GM18508 (cell line): Measurements from ENCODE around the gene EXOC8.
"Not testable (repeated sequence)": the region's sequence is repeated elsewhere in the genome, so short reads cannot be mapped to it uniquely, and the experiment has no call there.

Experiments used
- ATAC-seq: cut with Tn5 transposase; IDR thresholded peaks from one replicate; pipeline ENCODE4 v1.9.1; 2021; ENCODE audit warnings: moderate number of reproducible peaks; ENCODE audit not compliant: insufficient read depth, unreplicated experiment

The EXOC8 gene

GRCh38 chr1:231353086-231353485 is 15.4 kb upstream of the EXOC8 start:
- ATAC-seq: no peak

- ATAC-seq: no peak
These were observed 14.2 kb upstream of the EXOC8 start for GRCh38 chr1:231351816-231352215.

DNA sequence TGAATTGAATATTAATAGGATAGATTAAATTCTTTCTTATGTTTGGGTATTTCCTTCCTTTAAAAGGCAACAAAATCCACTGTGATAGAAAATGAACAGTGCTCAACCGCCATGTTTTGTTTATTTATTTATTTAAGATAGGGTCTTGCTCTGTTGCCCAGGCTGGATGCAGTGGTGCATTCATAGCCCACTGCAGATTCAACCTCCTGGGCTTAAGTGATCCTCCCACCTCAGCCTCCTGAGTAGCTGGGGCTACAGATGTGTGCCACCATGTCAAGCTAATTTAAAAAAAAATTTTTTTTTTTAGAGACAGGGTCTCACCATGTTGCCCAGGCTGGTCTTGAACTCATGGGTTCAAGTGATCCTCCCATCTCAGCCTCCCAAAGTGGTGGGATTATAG is 11.2 kb upstream of the EXOC8 start:
- not testable (repeated sequence) for ATAC-seq

GRCh38 chr1:231348442-231348841 is 10.8 kb upstream of the EXOC8 start:
- ATAC-seq: no peak

- no peak for ATAC-seq
These were observed 10.3 kb upstream of the EXOC8 start for GRCh38 chr1:231347961-231348360.

DNA sequence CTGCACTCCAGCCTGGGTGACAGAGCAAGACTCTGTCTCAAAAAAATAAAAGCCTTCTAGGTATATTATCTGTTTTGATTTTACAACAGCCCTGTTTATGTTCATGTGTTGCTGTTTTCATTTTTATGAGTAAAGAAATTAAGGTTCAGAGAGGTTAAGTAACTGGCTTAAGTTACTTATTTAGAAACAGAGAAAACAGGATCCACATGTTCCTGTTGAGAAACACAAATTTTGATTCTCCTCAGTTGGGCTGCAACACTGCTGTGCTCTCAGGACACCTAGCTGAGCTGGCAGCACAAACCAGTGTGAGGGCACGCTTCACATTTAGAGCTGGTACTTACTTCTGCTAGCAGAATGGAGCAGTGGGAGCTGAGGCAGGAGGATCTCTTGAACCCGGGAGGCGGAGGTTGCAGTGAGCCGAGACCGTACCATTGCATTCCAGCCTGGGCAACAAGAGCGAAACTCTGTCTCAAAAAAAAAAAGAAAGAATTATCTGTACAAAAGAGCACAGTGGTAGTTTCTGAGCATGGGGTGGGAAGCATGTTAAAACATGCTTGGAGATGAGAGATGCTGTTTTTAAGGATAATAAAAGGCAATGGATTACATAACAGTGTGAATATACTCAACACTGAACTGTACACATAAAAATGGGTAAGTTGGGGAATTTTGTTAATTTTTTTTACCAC is 2.8 kb upstream of the EXOC8 start:
- ATAC-seq: no peak

- no peak for ATAC-seq
These were observed 847 bp upstream of the EXOC8 start, which contains the start of gene SPRTN for GRCh38 chr1:231338270-231339128. TSS of gene SPRTN (plus strand) at chr1:231338293. CDS start at chr1:231338384, 91 bp downstream.

- no peak for ATAC-seq
These were observed 595 bp downstream of the EXOC8 start for GRCh38 chr1:231337043-231337471.

- ATAC-seq: no peak
These were observed 1.7 kb downstream of the EXOC8 start for GRCh38 chr1:231335663-231336602.

DNA sequence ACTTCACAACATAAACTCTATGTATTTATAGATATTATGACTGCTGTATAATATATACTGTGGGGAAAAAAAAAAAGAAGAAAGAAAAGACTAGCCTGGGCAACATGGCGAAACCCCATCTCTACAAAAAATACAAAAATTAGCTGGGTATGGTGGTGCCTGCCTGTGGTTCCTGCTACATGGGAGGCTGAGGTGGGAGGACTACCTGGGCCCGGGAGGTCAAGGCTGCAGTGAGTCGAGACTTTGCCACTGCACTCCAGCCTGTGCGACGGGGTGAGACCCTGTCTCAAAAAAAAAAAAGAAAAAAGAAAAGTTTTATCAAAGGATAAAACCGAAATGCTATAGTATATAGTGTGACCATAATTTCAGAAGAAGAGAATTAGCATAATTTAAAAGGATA is 2.7 kb downstream of the EXOC8 start:
- no peak for ATAC-seq

GRCh38 chr1:231334079-231334666 is 3.5 kb downstream of the EXOC8 start:
- ATAC-seq: no peak

- no peak for ATAC-seq
These were observed 4.9 kb downstream of the EXOC8 start for GRCh38 chr1:231332761-231333160.

GRCh38 chr1:231329483-231329882 is 8.2 kb downstream of the EXOC8 start:
- ATAC-seq: no peak

- ATAC-seq: no peak
These were observed 10.0 kb downstream of the EXOC8 start for GRCh38 chr1:231327617-231328016.

GRCh38 chr1:231326248-231326647 is 11.4 kb downstream of the EXOC8 start:
- ATAC-seq: no peak

GRCh38 chr1:231324660-231325059 is 13.0 kb downstream of the EXOC8 start:
- ATAC-seq: no peak

DNA sequence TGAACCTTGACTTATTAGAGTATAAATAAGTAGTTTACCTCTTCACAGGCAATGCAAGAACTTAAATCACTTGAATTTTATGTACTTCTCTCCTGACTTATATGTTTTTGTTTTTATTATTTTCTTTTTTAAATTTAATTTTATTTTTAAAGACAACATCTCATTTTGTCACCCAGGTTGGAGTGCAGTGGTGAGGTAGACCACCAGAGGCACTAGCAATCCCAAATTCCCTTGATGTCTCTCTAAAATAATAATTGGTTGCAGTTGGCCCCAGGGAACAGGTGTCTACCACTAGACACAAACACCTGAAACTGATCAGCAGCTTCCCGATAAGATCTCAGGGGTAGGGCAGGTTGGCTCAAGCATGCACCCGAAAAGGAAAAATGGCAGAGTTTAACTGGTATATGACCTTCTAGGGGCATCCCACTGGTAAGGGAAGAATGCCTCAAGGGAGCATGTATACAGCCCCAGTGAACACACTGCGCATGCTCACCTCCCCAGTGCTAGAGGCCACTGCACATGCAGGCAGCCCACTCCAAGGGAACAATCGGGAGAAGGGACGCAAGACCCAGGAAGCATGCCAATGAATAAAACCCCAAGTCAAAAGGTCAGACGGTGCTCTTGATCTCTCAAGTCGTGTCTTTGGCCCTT is 14.6 kb downstream of the EXOC8 start:
- no peak for ATAC-seq

- no peak for ATAC-seq
These were observed 18.6 kb downstream of the EXOC8 start for GRCh38 chr1:231319080-231319479.

GRCh38 chr1:231318568-231318967 is 19.1 kb downstream of the EXOC8 start:
- no peak for ATAC-seq

- ATAC-seq: no peak
These were observed 19.7 kb downstream of the EXOC8 start for GRCh38 chr1:231318015-231318355.
